Omental fat pad (tissue), 4 donors: ENCODE data around the gene ARHGEF33. TPM values are rescaled to one million over a fixed set of nuclear protein-coding genes. Genes with fewer than 3 reads are reported as not detected.

Source experiments
- ATAC-seq: fragments of 150-250 bp; one replicate; pipeline ENCODE4 v1.9.1; 2016; ENCODE audit warnings: mild to moderate bottlenecking, moderate library complexity; ENCODE audit not compliant: low FRiP score
- DNase-seq: peaks from one replicate; pipeline ENCODE4 v3.0.0-alpha.2; 2019; ENCODE audit warnings: low spot score
- total RNA-seq, 4 donors: library from RNA; depleted of rRNA; stranded (reverse); fragments of >200 nt; gene quantifications; one replicate each; pipeline ENCODE4 v1.1.0, GENCODE V29; 2016
- TF ChIP-seq, protein P1 (sequence below), 3 donors: fragments of 450-650 bp; IDR thresholded peaks; one replicate each; pipeline ENCODE4 v1.5.1; 2016 to 2017; ENCODE audit warnings: antibody characterized with exemption in 3 of 3, mild to moderate bottlenecking in 3 of 3, moderate library complexity in 2 of 3

ARHGEF33 gene
- total RNA-seq, 4 donors from 2014 or later, result 0.31 to 1.6 (median 0.95) TPM

DNA sequence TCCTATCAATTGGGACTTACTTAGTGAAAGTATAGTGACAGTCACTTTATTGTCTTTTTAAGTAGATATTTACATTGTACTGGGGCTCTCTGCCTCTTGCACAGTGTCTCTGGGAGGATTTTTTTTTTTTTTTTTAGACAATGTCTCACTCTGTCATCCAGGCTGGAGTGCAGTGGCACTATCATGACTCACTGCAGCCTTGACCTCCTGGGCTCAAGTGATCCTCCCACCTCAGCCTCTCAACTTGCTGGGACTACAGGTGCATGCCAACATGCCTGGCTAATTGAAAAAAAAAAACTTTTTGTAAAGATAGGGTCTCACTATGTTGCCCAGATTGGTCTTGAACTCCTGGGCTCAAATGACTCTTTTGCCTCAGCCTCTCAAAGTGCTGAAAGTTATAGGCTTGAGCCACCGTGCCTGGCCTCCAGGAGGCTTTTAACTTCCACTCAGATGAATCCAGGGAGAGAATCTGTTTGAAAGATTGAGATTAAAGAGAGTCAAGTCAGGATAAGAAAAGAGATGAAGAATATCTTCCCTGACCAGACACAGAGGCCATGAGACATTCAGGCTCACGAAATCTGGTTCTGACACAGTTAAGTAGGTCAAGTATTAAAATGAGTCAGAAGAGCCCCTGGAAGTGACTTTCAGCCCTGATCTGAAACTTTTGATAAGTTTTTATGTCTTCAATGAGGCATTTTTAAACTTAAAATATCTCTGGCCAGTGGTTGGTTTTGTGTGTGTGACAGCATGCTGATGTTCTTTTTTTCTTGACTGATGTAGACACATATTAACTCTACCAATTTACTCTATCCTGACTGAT, 18.3 kb downstream of the ARHGEF33 start:
- TF ChIP-seq, protein P1, sequence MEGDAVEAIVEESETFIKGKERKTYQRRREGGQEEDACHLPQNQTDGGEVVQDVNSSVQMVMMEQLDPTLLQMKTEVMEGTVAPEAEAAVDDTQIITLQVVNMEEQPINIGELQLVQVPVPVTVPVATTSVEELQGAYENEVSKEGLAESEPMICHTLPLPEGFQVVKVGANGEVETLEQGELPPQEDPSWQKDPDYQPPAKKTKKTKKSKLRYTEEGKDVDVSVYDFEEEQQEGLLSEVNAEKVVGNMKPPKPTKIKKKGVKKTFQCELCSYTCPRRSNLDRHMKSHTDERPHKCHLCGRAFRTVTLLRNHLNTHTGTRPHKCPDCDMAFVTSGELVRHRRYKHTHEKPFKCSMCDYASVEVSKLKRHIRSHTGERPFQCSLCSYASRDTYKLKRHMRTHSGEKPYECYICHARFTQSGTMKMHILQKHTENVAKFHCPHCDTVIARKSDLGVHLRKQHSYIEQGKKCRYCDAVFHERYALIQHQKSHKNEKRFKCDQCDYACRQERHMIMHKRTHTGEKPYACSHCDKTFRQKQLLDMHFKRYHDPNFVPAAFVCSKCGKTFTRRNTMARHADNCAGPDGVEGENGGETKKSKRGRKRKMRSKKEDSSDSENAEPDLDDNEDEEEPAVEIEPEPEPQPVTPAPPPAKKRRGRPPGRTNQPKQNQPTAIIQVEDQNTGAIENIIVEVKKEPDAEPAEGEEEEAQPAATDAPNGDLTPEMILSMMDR (IDR thresholded peaks at IDR 0.05), result no peak
- ATAC-seq (no peak), DNase-seq (no peak)

DNA sequence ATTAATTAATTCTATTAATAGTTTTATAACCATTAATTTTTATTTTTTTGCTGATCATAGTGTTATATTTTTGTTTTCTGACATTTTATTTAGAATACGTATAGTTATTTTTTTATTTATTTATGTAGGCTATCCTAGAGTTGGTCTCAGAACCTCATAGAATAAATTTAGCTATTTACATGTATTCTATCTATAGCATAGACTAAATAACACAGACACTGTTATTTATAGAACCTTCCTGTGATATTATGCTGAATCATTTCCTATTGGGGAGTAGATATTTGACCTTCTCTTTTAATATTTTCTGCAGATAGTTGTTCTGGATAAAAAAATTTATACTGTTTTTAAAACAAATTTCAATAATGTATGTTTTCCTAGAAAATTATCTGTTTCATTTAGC, 20.2 kb downstream of the ARHGEF33 start:
- TF ChIP-seq, protein P1 (IDR thresholded peaks at IDR 0.05), result no peak
- DNase-seq (no peak), ATAC-seq (no peak)

DNA sequence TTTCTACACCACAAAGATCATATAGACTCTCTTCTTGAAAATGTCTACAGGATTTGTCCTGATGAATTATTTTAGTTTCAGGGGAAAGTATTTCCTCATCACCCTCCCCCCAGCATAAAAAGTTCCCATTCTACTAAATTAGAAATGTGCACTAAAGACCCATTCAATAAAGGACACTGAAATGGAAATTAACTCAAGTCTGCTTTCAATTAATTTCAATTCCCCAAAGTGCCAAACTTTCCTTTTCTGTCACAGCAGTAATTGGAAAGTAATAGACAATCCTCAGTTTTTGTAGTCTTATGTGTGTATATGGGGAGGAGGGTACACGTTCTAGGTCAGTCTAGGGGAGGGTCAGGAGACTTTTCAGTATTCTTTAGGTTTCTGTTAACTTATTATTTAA, 21.5 kb downstream of the ARHGEF33 start:
- ATAC-seq (no peak), DNase-seq (no peak)
- TF ChIP-seq, protein P1 (IDR thresholded peaks at IDR 0.05), result no peak

DNA sequence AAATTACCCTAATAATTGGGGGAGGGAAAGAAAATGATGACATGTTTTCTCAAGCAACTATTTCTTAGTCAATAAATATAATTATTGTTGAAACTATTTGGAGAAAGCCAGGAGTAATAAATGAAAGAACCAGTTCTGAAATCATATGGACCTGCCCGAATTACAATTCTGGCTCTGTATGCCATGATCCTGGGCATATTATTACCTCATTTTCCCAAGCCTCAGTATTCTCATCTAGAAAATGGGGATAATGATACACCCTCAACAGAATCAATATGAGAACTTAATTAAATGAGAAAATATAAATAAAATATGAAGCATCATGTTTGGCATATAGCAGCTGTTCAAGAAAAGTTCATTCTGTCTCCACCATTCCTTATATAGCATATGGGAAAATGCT, 22.9 kb downstream of the ARHGEF33 start:
- TF ChIP-seq, protein P1 (IDR thresholded peaks at IDR 0.05), result no peak
- DNase-seq, result no peak
- ATAC-seq, result no peak

DNA sequence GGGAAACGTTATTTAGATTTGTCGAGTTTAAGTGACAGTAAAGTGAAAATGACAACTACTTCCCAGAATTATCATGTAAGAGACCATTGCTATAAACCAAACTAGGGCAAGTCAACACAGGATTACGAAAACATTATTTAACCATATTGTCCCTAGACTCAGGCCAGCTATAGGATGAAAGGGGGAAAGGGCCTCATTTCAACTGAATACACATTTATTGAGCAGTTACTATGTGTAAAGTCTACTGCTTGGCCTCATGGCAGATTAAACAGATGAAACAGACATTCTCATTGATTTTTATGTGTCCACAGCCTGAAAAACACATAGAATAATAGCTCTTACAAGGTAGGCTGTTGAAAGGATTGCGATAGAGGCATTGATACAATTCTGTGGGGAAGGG, 32.7 kb downstream of the ARHGEF33 start:
- no peak for ATAC-seq
- TF ChIP-seq, protein P1 (IDR thresholded peaks at IDR 0.05), result no peak
- no peak for DNase-seq

DNA sequence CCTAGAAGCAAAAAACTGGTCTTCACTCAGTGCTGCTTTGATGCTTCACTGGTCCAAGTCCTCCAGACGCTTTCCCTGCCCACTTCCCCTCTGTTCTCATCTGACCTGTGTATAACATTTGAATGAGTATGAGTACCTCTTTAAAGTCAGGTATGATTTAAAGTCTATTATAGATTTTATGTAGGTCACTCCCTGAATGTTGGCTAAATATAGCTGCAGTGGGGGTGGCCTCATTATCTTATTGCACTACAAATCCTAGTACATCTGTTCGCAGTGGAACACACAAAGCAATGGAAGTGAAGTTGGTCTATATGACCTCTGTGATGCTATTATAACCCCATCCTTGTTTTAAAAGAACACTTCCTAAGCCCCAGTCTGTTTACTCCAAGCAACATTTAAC, 33.2 kb downstream of the ARHGEF33 start:
- no peak for DNase-seq
- TF ChIP-seq, protein P1 (IDR thresholded peaks at IDR 0.05), result no peak
- no peak for ATAC-seq

DNA sequence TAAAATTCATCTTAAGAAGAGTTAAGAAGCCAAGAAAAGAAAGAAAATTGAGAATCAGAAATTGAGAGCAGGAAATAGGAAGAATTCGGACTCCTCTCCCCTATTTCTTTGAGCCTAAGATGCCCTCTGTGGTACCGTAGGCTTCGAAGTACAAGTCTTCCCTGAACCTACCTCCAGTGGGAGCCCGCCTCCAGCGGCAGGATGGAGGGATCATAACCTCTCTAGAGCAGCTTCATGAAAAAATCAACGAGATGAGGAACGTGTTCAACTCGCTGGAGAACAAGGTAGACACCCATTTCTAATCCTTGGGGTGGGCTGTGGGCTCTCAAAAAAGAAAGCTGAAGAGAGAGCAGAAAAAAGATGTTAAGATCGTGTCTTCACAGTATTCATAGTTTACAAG, 36.3 kb downstream of the ARHGEF33 start:
- TF ChIP-seq, protein P1 (IDR thresholded peaks at IDR 0.05), result no peak
- no peak for ATAC-seq
- no peak for DNase-seq
